22Rv1 (cell line): ENCODE results near the gene ARL17B.
"Not testable (repeated sequence)": the region's sequence is repeated elsewhere in the genome, so short reads cannot be mapped to it uniquely, and the experiment has no call there.

ENCODE experiments used
- CTCF ChIP-seq: fragments of 450-650 bp; IDR thresholded peaks from 2 replicates; pipeline ENCODE4 v1.5.1; 2017; ENCODE audit warnings: mild to moderate bottlenecking
- ZFX ChIP-seq: fragments of 450-650 bp; IDR thresholded peaks from 2 replicates; pipeline ENCODE4 v1.6.1; 2017; ENCODE audit warnings: antibody characterized with exemption, borderline replicate concordance

- TF ChIP-seq CTCF, ZFX: not testable (repeated sequence)
Measured at GRCh38 chr17:46282635-46283034, 78.9 kb downstream of the ARL17B start.
